GM12873 (cell line): ENCODE results near the gene CREBBP.

Experiments
- TF ChIP-seq, protein P1 (sequence below): IDR thresholded peaks from 2 replicates; pipeline ENCODE4 v1.5.1; 2012; ENCODE audit warnings: low read depth, mild to moderate bottlenecking, moderate library complexity, low read length, control low read depth; ENCODE audit not compliant: insufficient read depth; ENCODE audit errors: missing control alignments

CREBBP gene

DNA sequence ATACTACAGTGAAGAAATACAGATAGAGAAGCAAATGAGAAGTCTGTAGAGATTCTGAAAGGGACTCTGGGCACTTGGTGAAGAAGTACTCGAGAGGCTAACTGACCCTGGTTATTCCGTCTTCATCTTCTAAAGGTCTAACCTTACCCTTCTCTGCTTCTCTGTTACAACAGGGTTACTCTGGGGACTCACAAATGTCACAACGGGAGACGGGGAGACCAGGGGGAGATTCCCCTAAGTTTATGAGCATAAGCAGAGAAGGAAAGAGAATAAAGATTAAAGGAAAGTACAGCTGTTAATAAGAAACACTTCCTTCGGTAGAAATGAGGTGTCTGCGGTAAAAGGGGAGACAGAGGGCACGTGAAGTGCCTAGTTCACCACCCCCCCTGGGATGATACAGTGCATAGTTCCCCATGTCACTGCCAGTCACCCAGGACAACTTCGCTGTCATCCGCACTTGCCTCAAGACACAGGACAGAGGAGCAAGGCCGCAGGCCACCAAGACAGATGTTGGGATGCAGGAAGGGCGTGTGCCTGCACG, 88.0 kb downstream of the CREBBP start:
- TF ChIP-seq, protein P1, sequence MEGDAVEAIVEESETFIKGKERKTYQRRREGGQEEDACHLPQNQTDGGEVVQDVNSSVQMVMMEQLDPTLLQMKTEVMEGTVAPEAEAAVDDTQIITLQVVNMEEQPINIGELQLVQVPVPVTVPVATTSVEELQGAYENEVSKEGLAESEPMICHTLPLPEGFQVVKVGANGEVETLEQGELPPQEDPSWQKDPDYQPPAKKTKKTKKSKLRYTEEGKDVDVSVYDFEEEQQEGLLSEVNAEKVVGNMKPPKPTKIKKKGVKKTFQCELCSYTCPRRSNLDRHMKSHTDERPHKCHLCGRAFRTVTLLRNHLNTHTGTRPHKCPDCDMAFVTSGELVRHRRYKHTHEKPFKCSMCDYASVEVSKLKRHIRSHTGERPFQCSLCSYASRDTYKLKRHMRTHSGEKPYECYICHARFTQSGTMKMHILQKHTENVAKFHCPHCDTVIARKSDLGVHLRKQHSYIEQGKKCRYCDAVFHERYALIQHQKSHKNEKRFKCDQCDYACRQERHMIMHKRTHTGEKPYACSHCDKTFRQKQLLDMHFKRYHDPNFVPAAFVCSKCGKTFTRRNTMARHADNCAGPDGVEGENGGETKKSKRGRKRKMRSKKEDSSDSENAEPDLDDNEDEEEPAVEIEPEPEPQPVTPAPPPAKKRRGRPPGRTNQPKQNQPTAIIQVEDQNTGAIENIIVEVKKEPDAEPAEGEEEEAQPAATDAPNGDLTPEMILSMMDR = no peak

DNA sequence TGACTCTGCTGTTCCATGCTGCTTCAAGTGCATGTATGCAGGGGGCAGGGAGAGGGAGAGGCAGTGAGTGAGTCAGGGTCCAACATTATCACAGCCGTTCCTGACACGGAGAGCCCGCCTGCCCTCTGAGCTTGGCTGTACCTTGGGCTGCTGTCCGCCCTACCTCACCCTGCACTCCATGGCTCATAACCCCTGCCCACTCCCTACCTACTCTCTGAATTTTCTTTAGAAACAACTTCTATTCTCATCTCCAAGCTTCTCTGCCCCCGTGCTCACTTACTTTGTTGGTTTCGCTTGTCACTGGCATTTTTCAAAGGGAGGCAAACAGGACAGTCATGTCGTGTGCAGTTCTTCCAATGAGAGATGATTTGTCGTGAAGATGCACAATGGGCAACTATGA, 88.8 kb downstream of the CREBBP start:
- TF ChIP-seq, protein P1 = no peak

DNA sequence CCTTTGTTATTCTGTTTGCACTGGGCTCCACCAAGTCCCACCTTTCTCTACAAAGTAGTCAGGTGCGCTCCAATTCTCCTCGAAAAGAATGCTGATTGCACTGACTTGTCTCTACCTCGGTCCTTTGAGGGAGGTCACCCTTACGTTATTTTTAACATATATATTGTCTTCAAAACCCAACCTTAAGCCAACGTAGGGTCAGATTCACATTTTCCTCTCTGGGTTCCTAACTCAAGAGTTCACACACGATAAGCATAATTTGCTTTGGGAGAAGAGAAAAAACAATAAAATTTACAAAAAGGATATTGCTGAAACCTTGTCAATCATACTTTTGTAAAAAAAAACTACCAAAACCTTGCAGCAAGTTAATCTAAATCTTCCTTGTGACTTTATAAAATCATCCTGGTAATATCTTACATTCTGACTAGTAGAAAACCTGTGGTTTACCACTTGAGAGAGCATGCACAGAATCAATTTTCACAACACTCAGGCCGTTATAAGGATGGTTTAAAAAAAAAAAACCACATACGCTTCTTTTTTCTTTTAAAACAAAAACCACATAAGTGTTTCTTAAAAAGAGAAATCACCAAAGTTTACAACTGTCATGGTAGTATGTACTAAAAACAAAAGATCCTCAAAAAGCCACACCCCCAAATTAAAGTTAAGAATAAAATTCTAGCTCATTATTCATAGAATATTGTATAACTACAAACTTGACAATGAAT, 91.0 kb downstream of the CREBBP start:
- TF ChIP-seq, protein P1 = no peak

DNA sequence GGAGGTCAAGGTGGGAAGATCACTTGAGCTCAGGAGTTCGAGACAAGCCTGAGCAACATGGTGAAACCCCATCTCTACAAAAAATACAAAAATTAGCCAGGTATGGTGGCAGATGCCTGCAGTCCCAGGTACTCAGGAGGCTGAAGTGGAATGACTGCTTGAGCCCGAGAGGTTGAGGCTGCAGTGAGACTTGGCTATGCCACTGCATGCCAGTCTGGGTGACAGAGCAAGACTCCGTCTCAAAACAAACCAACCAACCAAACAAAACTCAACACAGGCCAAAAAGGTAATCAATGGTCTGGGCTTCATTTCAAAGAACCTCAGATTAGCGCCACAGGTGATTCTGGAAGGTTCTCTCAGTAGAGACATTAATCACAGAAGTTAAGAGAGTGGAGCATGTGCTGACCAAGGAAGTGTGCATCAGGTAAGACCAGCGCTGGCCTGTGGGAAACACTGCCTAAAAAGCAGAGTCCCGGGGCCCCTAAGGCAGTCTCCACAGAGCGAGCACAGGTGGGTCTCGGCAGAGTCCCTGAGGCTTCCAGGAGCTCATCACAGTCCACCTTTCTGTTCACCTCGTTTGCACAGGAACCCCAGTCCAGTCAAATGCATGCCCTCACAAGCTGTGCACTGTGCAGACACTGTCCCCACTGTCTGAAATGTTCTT, 91.7 kb downstream of the CREBBP start:
- TF ChIP-seq, protein P1 = no peak

DNA sequence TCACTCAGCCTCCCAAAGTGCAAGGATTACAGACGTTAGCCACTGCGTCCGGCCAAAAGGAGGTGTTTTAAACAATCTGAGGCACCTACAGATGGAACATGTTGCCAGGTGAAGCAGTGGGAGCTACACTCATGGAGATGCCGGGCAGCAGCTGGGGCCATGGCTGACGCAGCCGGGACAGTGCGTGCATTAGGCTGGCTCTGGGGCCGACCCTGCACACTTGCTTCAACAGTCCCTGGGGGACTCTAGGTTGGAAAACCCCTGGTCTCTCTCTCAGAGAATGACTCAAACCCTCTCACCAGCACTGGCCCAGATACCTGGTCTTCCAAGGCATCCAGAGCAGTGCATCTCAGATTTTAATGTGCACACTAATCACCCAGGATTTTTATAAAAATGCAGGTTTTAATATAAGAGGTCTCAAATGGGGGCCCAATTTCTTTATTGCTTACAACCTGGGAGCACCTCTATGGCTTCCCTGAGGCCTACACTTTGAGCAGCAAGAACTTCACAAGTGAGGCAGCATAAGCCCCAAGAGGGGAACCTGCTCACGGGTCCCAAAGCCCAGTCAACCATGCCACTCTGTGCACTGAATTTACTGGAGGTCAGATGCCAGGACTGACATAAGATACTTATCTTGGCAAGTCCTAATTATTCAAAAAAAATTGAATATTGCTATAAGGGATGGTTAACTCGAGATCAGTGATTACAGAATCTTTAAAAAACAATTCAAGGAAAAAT, 92.4 kb downstream of the CREBBP start:
- TF ChIP-seq, protein P1 = no peak

DNA sequence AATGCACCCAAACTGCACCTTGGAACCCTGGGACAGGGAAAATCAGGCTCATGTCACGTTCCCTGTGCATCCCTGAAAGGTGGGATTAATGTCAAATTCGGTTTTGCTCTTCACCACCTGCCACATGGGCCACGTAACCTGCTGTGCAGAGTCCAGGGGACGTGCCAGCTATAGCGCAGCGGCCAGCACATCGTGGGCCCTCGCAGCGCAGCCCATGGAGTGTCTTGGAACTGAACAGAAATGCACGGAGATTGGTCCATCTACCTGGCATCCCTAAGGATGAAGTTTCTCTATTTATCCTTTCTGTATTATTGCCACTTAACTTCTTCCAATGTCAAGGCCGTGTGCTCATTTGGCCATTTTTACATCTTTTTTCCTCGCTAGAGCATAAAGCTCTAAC, 95.1 kb downstream of the CREBBP start:
- TF ChIP-seq, protein P1 = no peak

DNA sequence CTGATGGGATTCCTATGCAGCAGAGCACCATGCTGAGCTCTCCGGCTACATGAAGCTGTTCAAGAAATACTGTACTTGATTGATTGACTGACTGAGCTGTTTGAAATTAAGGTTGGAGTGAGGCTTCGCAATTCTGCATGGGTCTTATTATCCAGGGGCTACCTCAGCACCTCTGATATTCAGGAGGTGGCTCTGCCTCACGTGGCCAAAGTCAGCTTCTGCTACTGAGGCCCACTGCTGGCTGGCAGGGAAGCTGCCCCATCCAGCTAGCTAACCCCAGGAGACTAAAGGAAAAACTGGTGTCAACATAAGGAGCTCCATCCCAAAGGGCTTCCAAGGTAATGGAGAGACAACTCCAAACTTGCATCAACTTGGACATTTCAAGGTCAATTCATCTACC, 97.0 kb downstream of the CREBBP start:
- TF ChIP-seq, protein P1 = no peak
